GM18867 (cell line): ENCODE data around the gene OSTN.

ENCODE experiments used
- ATAC-seq: cut with Tn5 transposase; IDR thresholded peaks from one replicate; pipeline ENCODE4 v1.9.1; 2021; ENCODE audit warnings: mild to moderate bottlenecking, moderate library complexity; ENCODE audit not compliant: unreplicated experiment

The OSTN gene

DNA sequence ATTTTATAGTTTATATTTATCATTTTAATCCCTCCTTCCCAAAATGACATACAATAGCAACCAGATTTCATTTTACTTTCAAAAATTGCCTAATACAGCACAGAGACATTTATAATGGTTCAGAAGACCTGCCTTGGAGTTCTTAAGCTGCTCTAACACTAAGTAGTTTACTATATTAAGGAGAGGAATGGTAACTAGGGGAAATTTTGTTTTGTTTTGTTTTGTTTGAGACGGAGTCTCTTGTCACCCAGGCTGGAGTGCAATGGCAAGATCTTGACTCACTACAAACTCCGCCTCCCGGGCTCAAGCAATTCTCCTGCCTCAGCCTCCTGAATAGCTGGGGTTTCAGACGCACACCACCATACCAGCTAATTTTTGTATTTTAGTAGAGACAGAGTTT is 107.4 kb downstream of the OSTN start:
- no peak for ATAC-seq

DNA sequence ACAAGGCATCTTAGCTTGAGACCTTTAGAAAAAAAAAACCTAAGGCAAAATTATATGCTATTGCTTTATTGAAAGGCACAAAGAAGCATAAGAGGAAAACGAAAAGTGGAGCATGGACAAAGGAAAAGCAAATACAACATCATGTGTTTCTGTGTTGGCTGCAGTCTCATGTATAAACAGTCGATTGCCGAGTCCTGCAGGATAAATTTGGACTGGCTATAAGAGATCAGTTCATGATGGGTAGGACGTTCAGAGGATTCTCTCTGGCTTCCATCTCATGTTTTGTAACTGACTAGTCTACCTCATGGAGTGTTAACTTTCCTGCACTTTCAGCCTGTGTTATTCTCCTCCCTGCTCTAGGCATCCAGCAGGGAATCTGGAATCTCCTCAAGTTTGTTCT is 108.3 kb downstream of the OSTN start:
- no peak for ATAC-seq

DNA sequence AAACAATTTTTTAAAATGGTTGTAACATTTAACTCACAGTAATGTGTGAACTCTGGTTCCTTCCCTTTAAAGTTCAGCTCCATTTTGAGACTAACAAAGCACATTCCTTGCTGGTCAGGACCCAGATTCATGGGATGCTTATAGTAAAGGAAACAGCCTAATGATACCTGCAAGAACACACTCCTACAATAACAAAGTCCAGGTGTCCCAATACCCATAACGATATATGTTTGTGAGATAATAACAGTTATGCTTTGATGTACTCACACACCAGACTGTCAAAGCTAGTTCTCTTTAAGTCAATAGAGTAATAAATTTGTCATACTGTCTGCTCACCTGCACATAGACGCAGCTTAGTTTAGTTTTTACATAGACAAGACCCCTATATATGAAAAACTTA is 114.3 kb downstream of the OSTN start:
- ATAC-seq: no peak

GRCh38 chr3:191314109-191314728 is 115.2 kb downstream of the OSTN start:
- no peak for ATAC-seq
